GM23338 (cell line): ENCODE data around the gene TECTA.

Source experiments
- CREB1 ChIP-seq: fragments of 250-450 bp; sonication (Bioruptor Pico); IDR thresholded peaks from 2 replicates; pipeline ENCODE4 v1.5.0; 2020; ENCODE audit warnings: low read depth, mild to moderate bottlenecking, moderate library complexity
- CTCF ChIP-seq, 2 experiments: fragments of 200-600 bp in 1 of 2; sonication (generic) in 1 of 2; conservative IDR thresholded peaks; 2 replicates each; pipeline versions ENCODE4 v1.5.1 to v1.6.1; 2016 to 2017; ENCODE audit warnings: antibody characterized with exemption in 2 of 2, low read depth in 2 of 2, mild to moderate bottlenecking in 2 of 2, moderate library complexity in 1 of 2
- EZH2 ChIP-seq: fragments of 200-600 bp; sonication (generic); IDR thresholded peaks from one replicate; pipeline ENCODE4 v1.8.0; 2017; ENCODE audit warnings: antibody characterized with exemption, mild to moderate bottlenecking, low read depth; ENCODE audit not compliant: unreplicated experiment
- EZH2phosphoT487 ChIP-seq: fragments of 200-600 bp; sonication (generic); IDR thresholded peaks from one replicate; pipeline ENCODE4 v1.8.1; 2018; ENCODE audit warnings: antibody characterized with exemption; ENCODE audit not compliant: unreplicated experiment
- JUNB ChIP-seq: IDR thresholded peaks from one replicate; pipeline ENCODE4 v1.6.1; 2016; ENCODE audit warnings: antibody characterized with exemption; ENCODE audit not compliant: unreplicated experiment
- NANOG ChIP-seq: IDR thresholded peaks from 2 replicates; pipeline ENCODE4 v1.6.1; 2016; ENCODE audit warnings: antibody characterized with exemption, borderline replicate concordance
- POLR2AphosphoS5 ChIP-seq: IDR thresholded peaks from 2 replicates; pipeline ENCODE4 v1.6.1; 2016; ENCODE audit warnings: antibody characterized with exemption, low read depth
- STAT1 ChIP-seq: IDR thresholded peaks from one replicate; pipeline ENCODE4 v1.6.1; 2016; ENCODE audit warnings: antibody characterized with exemption; ENCODE audit not compliant: unreplicated experiment
- ZNF114 ChIP-seq: fragments of 250-450 bp; sonication (Bioruptor Pico); IDR thresholded peaks from 2 replicates; pipeline ENCODE4 v1.5.0; 2020; ENCODE audit warnings: mild to moderate bottlenecking, moderate library complexity
- ZNF331 ChIP-seq: fragments of 250-450 bp; sonication (Bioruptor Pico); IDR thresholded peaks from 2 replicates; pipeline ENCODE4 v1.5.0; 2020; ENCODE audit warnings: low read depth, mild to moderate bottlenecking, moderate library complexity
- TF ChIP-seq, protein P1 (sequence below): IDR thresholded peaks from one replicate; pipeline ENCODE4 v1.6.1; 2018; ENCODE audit warnings: antibody characterized with exemption; ENCODE audit not compliant: unreplicated experiment
- TF ChIP-seq, protein P2 (sequence below): IDR thresholded peaks from 2 replicates; pipeline ENCODE4 v1.6.1; 2016; ENCODE audit warnings: antibody characterized with exemption

GRCh38 chr11:121213362-121213893 lies 112.4 kb downstream of the TECTA start:
- no peak for TF ChIP-seq CTCF (conservative IDR thresholded peaks at IDR 0.05; ENCODE audit: low read depth in 2 of 2)
- no peak for TF ChIP-seq EZH2
- no peak for TF ChIP-seq CREB1 (CRISPR knock-in tag)
- TF ChIP-seq, protein P1, sequence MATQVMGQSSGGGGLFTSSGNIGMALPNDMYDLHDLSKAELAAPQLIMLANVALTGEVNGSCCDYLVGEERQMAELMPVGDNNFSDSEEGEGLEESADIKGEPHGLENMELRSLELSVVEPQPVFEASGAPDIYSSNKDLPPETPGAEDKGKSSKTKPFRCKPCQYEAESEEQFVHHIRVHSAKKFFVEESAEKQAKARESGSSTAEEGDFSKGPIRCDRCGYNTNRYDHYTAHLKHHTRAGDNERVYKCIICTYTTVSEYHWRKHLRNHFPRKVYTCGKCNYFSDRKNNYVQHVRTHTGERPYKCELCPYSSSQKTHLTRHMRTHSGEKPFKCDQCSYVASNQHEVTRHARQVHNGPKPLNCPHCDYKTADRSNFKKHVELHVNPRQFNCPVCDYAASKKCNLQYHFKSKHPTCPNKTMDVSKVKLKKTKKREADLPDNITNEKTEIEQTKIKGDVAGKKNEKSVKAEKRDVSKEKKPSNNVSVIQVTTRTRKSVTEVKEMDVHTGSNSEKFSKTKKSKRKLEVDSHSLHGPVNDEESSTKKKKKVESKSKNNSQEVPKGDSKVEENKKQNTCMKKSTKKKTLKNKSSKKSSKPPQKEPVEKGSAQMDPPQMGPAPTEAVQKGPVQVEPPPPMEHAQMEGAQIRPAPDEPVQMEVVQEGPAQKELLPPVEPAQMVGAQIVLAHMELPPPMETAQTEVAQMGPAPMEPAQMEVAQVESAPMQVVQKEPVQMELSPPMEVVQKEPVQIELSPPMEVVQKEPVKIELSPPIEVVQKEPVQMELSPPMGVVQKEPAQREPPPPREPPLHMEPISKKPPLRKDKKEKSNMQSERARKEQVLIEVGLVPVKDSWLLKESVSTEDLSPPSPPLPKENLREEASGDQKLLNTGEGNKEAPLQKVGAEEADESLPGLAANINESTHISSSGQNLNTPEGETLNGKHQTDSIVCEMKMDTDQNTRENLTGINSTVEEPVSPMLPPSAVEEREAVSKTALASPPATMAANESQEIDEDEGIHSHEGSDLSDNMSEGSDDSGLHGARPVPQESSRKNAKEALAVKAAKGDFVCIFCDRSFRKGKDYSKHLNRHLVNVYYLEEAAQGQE, result no peak
- no peak for TF ChIP-seq POLR2AphosphoS5
- TF ChIP-seq ZNF114, result no peak
- no peak for TF ChIP-seq EZH2phosphoT487
- TF ChIP-seq JUNB, result no peak
- TF ChIP-seq, protein P2, sequence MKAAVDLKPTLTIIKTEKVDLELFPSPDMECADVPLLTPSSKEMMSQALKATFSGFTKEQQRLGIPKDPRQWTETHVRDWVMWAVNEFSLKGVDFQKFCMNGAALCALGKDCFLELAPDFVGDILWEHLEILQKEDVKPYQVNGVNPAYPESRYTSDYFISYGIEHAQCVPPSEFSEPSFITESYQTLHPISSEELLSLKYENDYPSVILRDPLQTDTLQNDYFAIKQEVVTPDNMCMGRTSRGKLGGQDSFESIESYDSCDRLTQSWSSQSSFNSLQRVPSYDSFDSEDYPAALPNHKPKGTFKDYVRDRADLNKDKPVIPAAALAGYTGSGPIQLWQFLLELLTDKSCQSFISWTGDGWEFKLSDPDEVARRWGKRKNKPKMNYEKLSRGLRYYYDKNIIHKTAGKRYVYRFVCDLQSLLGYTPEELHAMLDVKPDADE, result no peak
- TF ChIP-seq NANOG, result no peak
- no peak for TF ChIP-seq ZNF331
- no peak for TF ChIP-seq STAT1
